Thymus (tissue), 11 donors: Measurements from ENCODE around the gene METTL15. TPM values are rescaled to one million over a fixed set of nuclear protein-coding genes. Genes with fewer than 3 reads are reported as not detected.
"Not testable (repeated sequence)": the region's sequence is repeated elsewhere in the genome, so short reads cannot be mapped to it uniquely, and the experiment has no call there.

ENCODE experiments used
- DNase-seq, 9 donors: peaks; one replicate each; pipeline ENCODE4 v3.0.0-alpha.2; 2013; ENCODE audit warnings: low spot score in 9 of 9, low read depth in 6 of 9, missing footprints in 1 of 9
- H3K27ac ChIP-seq, 2 donors: one replicate each; pipeline ENCODE4 v1.5.1; 2013; ENCODE audit warnings: control low read depth in 1 of 2, low read depth in 1 of 2, low read length in 1 of 2, mild to moderate bottlenecking in 1 of 2, moderate library complexity in 1 of 2
- H3K27me3 ChIP-seq, 2 donors: one replicate each; pipeline ENCODE4 v1.5.1; 2013; ENCODE audit warnings: low read length in 1 of 2; ENCODE audit not compliant: control insufficient read depth in 2 of 2, insufficient read depth in 1 of 2
- H3K36me3 ChIP-seq, 2 donors: one replicate each; pipeline ENCODE4 v1.5.1; 2013; ENCODE audit warnings: low read length in 1 of 2, mild to moderate bottlenecking in 1 of 2, moderate library complexity in 1 of 2; ENCODE audit not compliant: control insufficient read depth in 2 of 2, insufficient read depth in 2 of 2
- H3K4me1 ChIP-seq, 2 donors: one replicate each; pipeline ENCODE4 v1.5.1; 2013; ENCODE audit warnings: low read length in 2 of 2; ENCODE audit not compliant: control insufficient read depth in 2 of 2, insufficient read depth in 2 of 2
- H3K4me3 ChIP-seq, 2 donors: one replicate each; pipeline ENCODE4 v1.5.1; 2013; ENCODE audit warnings: low read length in 2 of 2, control low read depth in 1 of 2, mild to moderate bottlenecking in 1 of 2
- H3K9me3 ChIP-seq, 2 donors: one replicate each; pipeline ENCODE4 v1.5.1; 2013; ENCODE audit warnings: low read length in 1 of 2, mild to moderate bottlenecking in 1 of 2; ENCODE audit not compliant: control insufficient read depth in 2 of 2, insufficient read depth in 1 of 2
- WGBS: extraction: QIAGEN DNeasy Blood & Tissue Kit; methylation state at CpG from one replicate; pipeline ENCODE4 v1.1.7; 2013; 5-methylcytosine and 5-hydroxymethylcytosine counted together
- polyA plus RNA-seq: library from polyadenylated mRNA; stranded (reverse); fragments of 200-250 nt; gene quantifications from one replicate; pipeline ENCODE4 v1.2.3, GENCODE V29; 2013
- total RNA-seq: library from RNA; stranded (reverse); fragments of 120-200 nt; gene quantifications from one replicate; pipeline ENCODE4 v1.2.4, GENCODE V29; 2013
- donor health status: healthy.

Gene METTL15
- total and polyA plus RNA-seq, 2 donors: 6.9 to 8.5 TPM

DNA sequence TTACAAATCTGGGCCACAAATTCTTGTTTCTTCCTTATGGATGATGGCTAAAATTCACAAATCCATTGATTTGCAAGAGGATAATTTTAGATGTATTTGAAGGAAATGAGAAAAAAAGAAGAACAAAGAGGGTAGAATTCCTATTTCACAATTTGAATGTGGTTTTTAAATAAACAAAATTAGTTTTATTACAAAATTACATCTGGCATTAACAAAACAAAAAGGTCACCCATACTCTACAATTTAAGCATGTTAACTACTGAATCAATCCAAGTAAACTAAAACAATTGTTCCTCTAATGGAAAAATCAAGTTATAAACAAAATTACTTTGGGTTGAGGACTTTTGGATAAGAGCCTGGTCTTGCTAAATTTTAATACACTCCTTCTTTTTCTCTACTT is 242.0 kb downstream of the METTL15 start:
- Histone ChIP-seq H3K36me3 (no peaks in the 10 kb centered on the region), H3K27ac (no peak overlapping the region), H3K4me3 (no peak overlapping the region), H3K9me3 (no peaks in the 10 kb centered on the region), H3K27me3 (no peaks in the 10 kb centered on the region), H3K4me1 (no peaks in the 10 kb centered on the region)
- no peak for DNase-seq

GRCh38 chr11:28353991-28354390 is 245.8 kb downstream of the METTL15 start:
- H3K36me3 ChIP-seq: no peaks in the 10 kb centered on the region
- no peaks in the 10 kb centered on the region for H3K4me1 ChIP-seq
- WGBS: 97% methylated on average over 2 of the region's 2 CpGs
- DNase-seq: no peak
- H3K27me3 ChIP-seq: no peaks in the 10 kb centered on the region
- no peak overlapping the region for H3K27ac ChIP-seq
- no peaks in the 10 kb centered on the region for H3K9me3 ChIP-seq
- no peak overlapping the region for H3K4me3 ChIP-seq

DNA sequence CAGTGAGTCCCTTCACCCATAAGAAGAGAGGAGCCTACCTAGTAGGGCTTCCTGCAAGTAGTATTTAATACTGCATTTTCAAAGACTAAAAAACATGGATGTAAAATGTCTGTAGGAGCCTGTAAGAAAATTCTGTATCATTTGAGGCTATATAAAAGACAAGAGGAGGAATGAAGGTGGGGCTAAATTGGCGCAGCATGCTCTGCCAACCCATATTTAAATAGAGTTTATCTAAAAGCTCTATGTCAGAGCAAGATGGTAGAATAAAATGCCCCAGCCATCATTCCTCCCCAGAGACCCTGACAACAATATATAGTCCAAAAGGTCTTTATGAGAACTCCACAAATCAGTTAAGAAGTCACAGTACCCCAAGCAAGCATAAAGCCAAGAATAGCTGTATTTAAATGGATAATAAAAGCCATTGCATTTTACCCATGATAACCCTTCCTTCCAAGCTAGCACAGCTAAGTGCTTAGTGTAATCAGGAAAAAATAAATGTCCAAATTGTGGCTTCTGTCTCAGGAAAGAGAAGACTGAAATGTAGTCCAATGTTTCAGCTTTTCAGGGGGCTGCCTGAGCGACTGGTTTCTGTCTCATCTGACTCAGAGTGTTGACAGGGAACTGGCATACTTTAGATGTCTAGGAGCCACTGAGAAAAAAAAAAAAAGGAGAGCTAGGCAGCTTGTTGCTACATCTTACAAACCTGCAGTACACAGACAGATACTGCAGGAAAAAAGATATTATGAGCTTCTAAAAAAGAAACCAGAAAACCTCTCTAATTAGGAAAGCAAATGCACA is 258.6 kb downstream of the METTL15 start:
- Histone ChIP-seq H3K9me3 (no peaks in the 10 kb centered on the region), H3K27ac (no peak overlapping the region), H3K36me3 (no peaks in the 10 kb centered on the region), H3K27me3 (no peaks in the 10 kb centered on the region), H3K4me3 (no peak overlapping the region), H3K4me1 (no peaks in the 10 kb centered on the region)
- DNase-seq: no peak
- WGBS: 90% methylated on average over 2 of the region's 2 CpGs

DNA sequence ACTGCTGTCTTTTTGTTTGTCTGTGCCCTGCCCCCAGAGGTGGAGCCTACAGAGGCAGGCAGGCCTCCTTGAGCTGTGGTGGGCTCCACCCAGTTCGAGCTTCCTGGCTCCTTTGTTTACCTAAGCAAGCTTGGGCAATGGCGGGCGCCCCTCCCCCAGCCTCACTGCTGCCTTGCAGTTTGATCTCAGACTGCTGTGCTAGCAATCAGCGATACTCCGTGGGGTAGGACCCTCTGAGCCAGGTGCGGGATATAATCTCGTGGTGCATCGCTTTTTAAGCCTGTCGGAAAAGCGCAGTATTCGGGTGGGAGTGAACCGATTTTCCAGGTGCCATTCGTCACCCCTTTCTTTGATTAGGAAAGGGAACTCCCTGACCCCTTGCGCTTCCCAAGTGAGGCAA is 269.9 kb downstream of the METTL15 start:
- DNase-seq, H3K27me3 ChIP-seq, H3K4me1 ChIP-seq, H3K9me3 ChIP-seq, H3K27ac ChIP-seq, H3K36me3 ChIP-seq, H3K4me3 ChIP-seq: not testable (repeated sequence)
- 89% methylated on average over 14 of the region's 14 CpGs for WGBS

Other genes starting within 250 kb of the METTL15 start
- gene KIF18A, start 232 bp upstream of the METTL15 start, total RNA-seq: 14.0 TPM
- 2.3 TPM for gene KIF18A, start 232 bp upstream of the METTL15 start, polyA plus RNA-seq